ENCODE measurements around the gene FPGS. TPM values are rescaled to one million over a fixed set of nuclear protein-coding genes. Genes with fewer than 3 reads are reported as not detected.
A peak's percentile ranks its signal among the peaks of the same experiment; 100 is the strongest.

The FPGS gene
- polyA plus RNA-seq, 1 donor (not counting 4 experiments of a cell fraction or from before 2014, with no cell fraction given): 38.2 TPM

- Histone ChIP-seq H3K27me3 (ENCODE audit: control insufficient read depth, extremely low read depth, insufficient read depth, low read length) (no peaks in the 10 kb centered on the region), H3K9me3 (ENCODE audit: control insufficient read depth, low read depth, low read length) (no peaks in the 10 kb centered on the region), H3K4me2 (ENCODE audit: control insufficient read depth, extremely low read depth, insufficient read depth, low read depth, low read length) (no peak overlapping the region), H3K4me1 (ENCODE audit: control insufficient read depth, extremely low read depth, insufficient read depth, low read length) (peaks cover 13% of the 10 kb centered on the region), H3K9me1 (ENCODE audit: control insufficient read depth, extremely low read depth, insufficient read depth, low read length) (no peaks in the 10 kb centered on the region), H3K27ac (ENCODE audit: control insufficient read depth, insufficient read depth, low read length) (no peak overlapping the region), H3K4me3 (ENCODE audit: control insufficient read depth in 2 of 3, extremely low read depth in 1 of 3, insufficient read depth in 2 of 3, low read depth in 1 of 3, low read length in 3 of 3) (no peak overlapping the region), H3K79me2 (ENCODE audit: control insufficient read depth, insufficient read depth, low read length) (peaks cover 50% of the 10 kb centered on the region), H3K36me3 (ENCODE audit: control insufficient read depth in 2 of 2, extremely low read depth in 1 of 2, insufficient read depth in 2 of 2, low read length in 2 of 2) (peaks cover 44 to 47% of the 10 kb centered on the region in 2 experiments), H3K9ac (ENCODE audit: control insufficient read depth, extremely low read depth, insufficient read depth, low read length) (no peak overlapping the region), H4K20me1 (ENCODE audit: control insufficient read depth, extremely low read depth, insufficient read depth, low read length) (peaks cover 25% of the 10 kb centered on the region), H2AFZ (ENCODE audit: control insufficient read depth, low read length) (no peak overlapping the region)
- dilution Hi-C loops (cut with MboI; ENCODE audit: extremely low pct_ligation_motif_present, low sequenced_read_pairs): no loop called here
- DNase-seq (ENCODE audit: low read depth, low spot score): no peak
- no peak for TF ChIP-seq CTCF (optimal IDR thresholded peaks at IDR 0.05 in 1 of 3, IDR thresholded peaks at IDR 0.05 in 1 of 3, conservative IDR thresholded peaks at IDR 0.05 in 1 of 3; ENCODE audit: extremely low read depth in 1 of 3, insufficient read depth in 2 of 3, low read length in 3 of 3)
- TF ChIP-seq EZH2 (IDR thresholded peaks at IDR 0.05; ENCODE audit: low read length): no peak
- FAIRE-seq: no peak
These were observed 12.4 kb upstream of the FPGS start for GRCh38 chr9:127790094-127790855.

GRCh38 chr9:127791085-127791484, 11.6 kb upstream of the FPGS start:
- peak in 1 of 3 experiments; percentile 9 for TF ChIP-seq CTCF (optimal IDR thresholded peaks at IDR 0.05 in 1 of 3, IDR thresholded peaks at IDR 0.05 in 1 of 3, conservative IDR thresholded peaks at IDR 0.05 in 1 of 3; ENCODE audit: extremely low read depth in 1 of 3, insufficient read depth in 2 of 3, low read length in 3 of 3)
- TF ChIP-seq EZH2 (IDR thresholded peaks at IDR 0.05; ENCODE audit: low read length): no peak
- H3K27ac ChIP-seq (ENCODE audit: control insufficient read depth, insufficient read depth, low read length): no peak overlapping the region
- no peak overlapping the region for H3K4me2 ChIP-seq (ENCODE audit: control insufficient read depth, extremely low read depth, insufficient read depth, low read depth, low read length)
- no peaks in the 10 kb centered on the region for H3K27me3 ChIP-seq (ENCODE audit: control insufficient read depth, extremely low read depth, insufficient read depth, low read length)
- peaks cover 44 to 47% of the 10 kb centered on the region in 2 experiments for H3K36me3 ChIP-seq (ENCODE audit: control insufficient read depth in 2 of 2, extremely low read depth in 1 of 2, insufficient read depth in 2 of 2, low read length in 2 of 2)
- peaks cover 25% of the 10 kb centered on the region for H4K20me1 ChIP-seq (ENCODE audit: control insufficient read depth, extremely low read depth, insufficient read depth, low read length)
- DNase-seq (ENCODE audit: low read depth, low spot score) (no peak), FAIRE-seq (no peak)
- no peak overlapping the region for H3K4me3 ChIP-seq (ENCODE audit: control insufficient read depth in 2 of 3, extremely low read depth in 1 of 3, insufficient read depth in 2 of 3, low read depth in 1 of 3, low read length in 3 of 3)
- H3K9me3 ChIP-seq (ENCODE audit: control insufficient read depth, low read depth, low read length): no peaks in the 10 kb centered on the region
- H3K9me1 ChIP-seq (ENCODE audit: control insufficient read depth, extremely low read depth, insufficient read depth, low read length): no peaks in the 10 kb centered on the region
- H3K4me1 ChIP-seq (ENCODE audit: control insufficient read depth, extremely low read depth, insufficient read depth, low read length): peaks cover 13% of the 10 kb centered on the region
- H3K79me2 ChIP-seq (ENCODE audit: control insufficient read depth, insufficient read depth, low read length): peaks cover 48% of the 10 kb centered on the region
- dilution Hi-C loops (cut with MboI; ENCODE audit: extremely low pct_ligation_motif_present, low sequenced_read_pairs): no loop called here
- no peak overlapping the region for H3K9ac ChIP-seq (ENCODE audit: control insufficient read depth, extremely low read depth, insufficient read depth, low read length)
- no peak overlapping the region for H2AFZ ChIP-seq (ENCODE audit: control insufficient read depth, low read length)
